Mesothelial cell of epicardium (in vitro differentiated cells): ENCODE measurements around the gene UBE2D4. TPM values are rescaled to one million over a fixed set of nuclear protein-coding genes. Genes with fewer than 3 reads are reported as not detected.

ENCODE experiments used
- DNase-seq, 2 experiments: peaks; one replicate each; pipeline ENCODE4 v3.0.0; 2021; ENCODE audit warnings: low spot score in 2 of 2; ENCODE audit not compliant: unreplicated experiment in 2 of 2
- H3K27ac Mint-ChIP-seq: 2 replicates; pipeline ENCODE4 v1.8.0; 2021; ENCODE audit warnings: mixed read lengths
- H3K27me3 Mint-ChIP-seq: 2 replicates; pipeline ENCODE4 v1.8.0; 2021; ENCODE audit warnings: low read depth, mixed read lengths
- H3K36me3 Mint-ChIP-seq: 2 replicates; pipeline ENCODE4 v1.8.0; 2021; ENCODE audit warnings: mixed read lengths
- H3K4me1 Mint-ChIP-seq: 2 replicates; pipeline ENCODE4 v1.8.0; 2021; ENCODE audit warnings: mixed read lengths
- H3K4me3 Mint-ChIP-seq: 2 replicates; pipeline ENCODE4 v1.8.0; 2021; ENCODE audit warnings: mild to moderate bottlenecking, moderate library complexity, mixed read lengths
- H3K9me3 Mint-ChIP-seq: 2 replicates; pipeline ENCODE4 v1.8.0; 2021; ENCODE audit warnings: mixed read lengths
- total RNA-seq: library from RNA; stranded (reverse); gene quantifications from 3 replicates; pipeline ENCODE4 v1.2.1, GENCODE V29; 2021
- TF ChIP-seq, protein P1 (sequence below): fragments of 200-600 bp; sonication (generic); IDR thresholded peaks from one replicate; pipeline ENCODE4 v1.5.0; 2021; ENCODE audit warnings: antibody characterized with exemption; ENCODE audit not compliant: unreplicated experiment

Gene UBE2D4
- total RNA-seq, 1 donor from 2014 or later: 10.1 TPM

DNA sequence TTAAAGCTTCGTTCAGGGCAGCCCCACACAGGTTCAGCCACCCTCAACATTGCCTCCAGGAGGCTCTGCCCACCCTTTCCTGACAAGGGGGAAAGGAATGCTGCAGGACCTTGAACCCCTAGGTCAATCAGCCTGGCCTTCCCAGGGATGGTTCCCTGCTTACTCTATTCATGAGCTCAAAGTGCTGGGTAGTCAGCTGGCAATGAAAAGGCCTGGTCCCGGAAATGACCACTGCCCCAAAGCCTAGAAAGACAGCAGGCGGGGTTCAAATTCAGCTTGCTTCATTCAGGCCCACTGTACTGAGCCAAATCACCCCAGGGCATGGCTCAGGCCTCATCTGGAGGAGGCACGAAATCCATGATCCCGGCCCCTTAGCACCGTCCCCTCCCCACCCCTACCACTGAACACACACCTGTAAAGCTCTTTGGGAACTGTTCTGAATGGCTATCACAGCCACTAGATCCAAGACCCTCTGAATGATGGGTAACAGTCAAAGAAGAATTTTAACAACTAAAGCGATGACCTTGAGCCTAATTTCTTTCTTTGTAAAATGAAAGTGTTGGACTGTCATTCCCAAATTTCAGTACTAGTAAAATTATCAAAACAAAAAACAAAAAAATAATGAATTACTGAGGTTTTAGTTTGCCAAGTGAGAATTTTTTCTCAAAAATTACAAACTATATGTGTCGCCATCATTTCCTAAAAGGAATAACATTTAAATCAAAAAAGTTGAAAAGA lies 20.9 kb upstream of the UBE2D4 start:
- DNase-seq: no peak
- no peaks in the 10 kb centered on the region for H3K9me3 Mint-ChIP-seq
- peak overlapping the region; percentile 99 for H3K27ac Mint-ChIP-seq
- H3K36me3 Mint-ChIP-seq: no peaks in the 10 kb centered on the region
- peak overlapping the region; percentile 95 for H3K4me3 Mint-ChIP-seq
- peaks cover 16% of the 10 kb centered on the region for H3K4me1 Mint-ChIP-seq
- H3K27me3 Mint-ChIP-seq: no peaks in the 10 kb centered on the region
- TF ChIP-seq, protein P1, sequence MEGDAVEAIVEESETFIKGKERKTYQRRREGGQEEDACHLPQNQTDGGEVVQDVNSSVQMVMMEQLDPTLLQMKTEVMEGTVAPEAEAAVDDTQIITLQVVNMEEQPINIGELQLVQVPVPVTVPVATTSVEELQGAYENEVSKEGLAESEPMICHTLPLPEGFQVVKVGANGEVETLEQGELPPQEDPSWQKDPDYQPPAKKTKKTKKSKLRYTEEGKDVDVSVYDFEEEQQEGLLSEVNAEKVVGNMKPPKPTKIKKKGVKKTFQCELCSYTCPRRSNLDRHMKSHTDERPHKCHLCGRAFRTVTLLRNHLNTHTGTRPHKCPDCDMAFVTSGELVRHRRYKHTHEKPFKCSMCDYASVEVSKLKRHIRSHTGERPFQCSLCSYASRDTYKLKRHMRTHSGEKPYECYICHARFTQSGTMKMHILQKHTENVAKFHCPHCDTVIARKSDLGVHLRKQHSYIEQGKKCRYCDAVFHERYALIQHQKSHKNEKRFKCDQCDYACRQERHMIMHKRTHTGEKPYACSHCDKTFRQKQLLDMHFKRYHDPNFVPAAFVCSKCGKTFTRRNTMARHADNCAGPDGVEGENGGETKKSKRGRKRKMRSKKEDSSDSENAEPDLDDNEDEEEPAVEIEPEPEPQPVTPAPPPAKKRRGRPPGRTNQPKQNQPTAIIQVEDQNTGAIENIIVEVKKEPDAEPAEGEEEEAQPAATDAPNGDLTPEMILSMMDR: no peak

DNA sequence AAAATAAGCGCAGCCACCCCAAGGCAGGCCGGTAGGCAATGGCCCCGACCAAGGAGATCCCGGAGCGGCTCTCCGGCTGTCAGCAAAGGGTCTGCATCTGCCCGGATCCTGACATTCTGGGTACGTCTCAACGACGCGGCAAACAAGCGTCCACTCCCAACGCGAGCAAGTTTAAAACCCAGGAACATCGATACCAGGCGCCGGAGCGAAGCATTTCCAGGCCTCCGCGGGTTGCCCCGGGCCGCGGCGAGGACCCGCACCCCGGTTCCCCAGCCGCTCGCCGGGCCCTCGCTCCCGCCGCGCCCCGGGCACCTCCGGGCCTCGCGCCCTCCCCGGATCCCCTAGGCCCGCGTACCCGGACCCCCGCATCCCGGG lies 20.3 kb upstream of the UBE2D4 start:
- TF ChIP-seq, protein P1: no peak
- Mint-ChIP-seq H3K4me3 (peak overlapping the region; percentile 95), H3K27ac (peak overlapping the region; percentile 99), H3K4me1 (peaks cover 16% of the 10 kb centered on the region), H3K27me3 (no peaks in the 10 kb centered on the region), H3K9me3 (no peaks in the 10 kb centered on the region), H3K36me3 (no peaks in the 10 kb centered on the region)
- peak in 1 of 2 experiments; percentile 55 for DNase-seq

DNA sequence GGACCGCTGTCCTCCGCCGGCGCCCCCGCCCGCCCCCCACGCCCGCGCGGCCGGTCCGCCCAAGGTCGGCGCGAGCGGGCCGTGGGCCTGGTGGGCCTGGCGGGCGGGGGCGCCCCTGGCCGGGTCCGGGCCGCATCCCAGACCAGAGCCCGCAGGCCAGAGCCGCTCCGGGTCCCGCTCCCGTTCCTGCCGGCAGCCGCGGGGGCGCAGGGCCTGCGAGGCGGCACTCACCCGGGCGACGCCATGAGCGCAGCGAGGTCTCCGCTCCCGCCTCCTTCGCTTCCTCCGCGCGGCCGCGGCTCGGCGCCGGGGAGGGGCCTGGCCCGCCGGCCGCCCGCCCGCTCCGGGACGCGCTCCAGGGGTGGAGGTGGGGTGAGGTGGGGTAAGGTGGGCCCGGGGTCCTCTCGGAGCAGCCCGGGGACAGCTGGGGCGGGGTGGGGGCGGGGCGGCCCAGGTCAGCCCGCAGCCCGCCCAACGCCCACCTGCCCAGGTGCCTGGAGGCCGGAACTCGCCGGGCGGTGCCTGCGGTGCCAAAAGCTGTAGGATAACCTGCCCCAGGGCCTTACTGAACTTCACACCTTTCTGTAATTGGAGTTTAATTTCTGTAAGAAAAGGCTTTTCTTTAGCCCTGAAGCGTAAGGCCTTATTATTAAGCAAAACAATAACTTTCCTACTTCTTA lies 19.8 kb upstream of the UBE2D4 start, which contains the start of gene URGCP:
URGCP (minus strand) TSS at position 266 of the 680 bp plus-strand sequence; CDS start at position 245, 21 bp downstream.
- H3K9me3 Mint-ChIP-seq: no peaks in the 10 kb centered on the region
- no peaks in the 10 kb centered on the region for H3K36me3 Mint-ChIP-seq
- DNase-seq: peak; percentile 36 to 63
- H3K27ac Mint-ChIP-seq: peak within 1 kb of the TSS; percentile 99
- peaks cover 16% of the 10 kb centered on the region for H3K4me1 Mint-ChIP-seq
- TF ChIP-seq, protein P1: no peak
- peak within 1 kb of the TSS; percentile 95 for H3K4me3 Mint-ChIP-seq
- no peaks in the 10 kb centered on the region for H3K27me3 Mint-ChIP-seq

DNA sequence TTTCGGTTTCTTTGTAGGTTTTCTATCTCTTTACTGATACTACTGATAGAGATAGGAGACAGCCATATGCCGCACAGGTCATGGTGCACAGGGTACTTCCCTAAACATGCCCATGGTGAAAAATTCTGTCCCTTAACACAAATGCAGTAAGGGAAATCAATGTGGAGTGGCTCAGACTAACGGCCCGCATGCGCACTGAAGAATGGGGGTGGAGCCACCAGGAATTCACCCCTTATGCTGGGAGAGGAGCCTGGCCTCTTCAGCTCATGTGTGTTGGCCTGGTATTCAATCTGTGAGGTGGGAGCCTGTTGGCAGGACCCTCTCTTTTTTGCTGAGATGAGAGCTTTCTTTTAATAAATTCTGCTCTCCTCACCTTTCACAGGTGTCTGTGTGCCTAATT lies 11.4 kb upstream of the UBE2D4 start:
- no peak overlapping the region for H3K27ac Mint-ChIP-seq
- no peaks in the 10 kb centered on the region for H3K27me3 Mint-ChIP-seq
- peaks cover 11% of the 10 kb centered on the region for H3K36me3 Mint-ChIP-seq
- TF ChIP-seq, protein P1: no peak
- no peaks in the 10 kb centered on the region for H3K4me1 Mint-ChIP-seq
- DNase-seq: no peak
- no peak overlapping the region for H3K4me3 Mint-ChIP-seq
- H3K9me3 Mint-ChIP-seq: peaks cover 6% of the 10 kb centered on the region

DNA sequence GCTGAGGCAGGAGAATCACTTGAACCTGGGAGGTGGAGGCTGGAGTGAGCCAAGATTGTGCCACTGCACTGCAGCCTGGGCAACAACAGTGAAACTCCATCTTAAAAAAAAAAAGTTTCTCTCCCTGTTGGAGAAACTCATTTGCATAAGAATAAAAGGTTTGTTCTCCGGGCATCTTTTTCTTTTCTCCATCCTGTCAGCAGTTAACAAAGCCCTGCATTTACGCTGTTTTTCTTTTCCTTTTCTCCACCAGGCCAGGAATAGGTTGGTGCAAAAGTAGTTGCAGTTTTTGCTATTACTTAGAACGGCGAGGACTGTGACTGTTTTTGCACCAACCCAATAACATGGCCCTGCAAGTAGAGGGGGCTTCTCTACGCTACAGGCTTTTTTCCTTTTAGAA lies 10.3 kb upstream of the UBE2D4 start:
- DNase-seq: no peak
- TF ChIP-seq, protein P1: no peak
- Mint-ChIP-seq H3K36me3 (peaks cover 14% of the 10 kb centered on the region), H3K27me3 (no peaks in the 10 kb centered on the region), H3K4me3 (no peak overlapping the region), H3K27ac (no peak overlapping the region), H3K9me3 (peaks cover 6% of the 10 kb centered on the region), H3K4me1 (no peaks in the 10 kb centered on the region)
